Measurements from ENCODE around the gene KIAA1217. TPM values are rescaled to one million over a fixed set of nuclear protein-coding genes. Genes with fewer than 3 reads are reported as not detected.

The KIAA1217 gene
- total and polyA plus RNA-seq, 2 donors from 2014 or later: 10.4 to 63.8 TPM

- Histone ChIP-seq H3K27me3 (ENCODE audit: control insufficient read depth, insufficient read depth, low read length) (no peaks in the 10 kb centered on the region), H3K4me1 (ENCODE audit: control insufficient read depth in 2 of 3, insufficient read depth in 2 of 3, low read depth in 1 of 3, low read length in 3 of 3) (peaks cover 0 to 2% (median 0%) of the 10 kb centered on the region in 3 donors), H3K9me3 (ENCODE audit: control insufficient read depth in 2 of 3, insufficient read depth in 1 of 3, low read length in 3 of 3) (no peaks in the 10 kb centered on the region), H3K36me3 (ENCODE audit: control insufficient read depth in 2 of 3, insufficient read depth in 3 of 3, low read length in 3 of 3) (peaks cover 0 to 2% (median 0%) of the 10 kb centered on the region in 3 donors), H3K9ac (ENCODE audit: low read length in 3 of 3) (no peak overlapping the region), H3K4me3 (ENCODE audit: low read length in 3 of 3) (no peak overlapping the region), H3K27ac (ENCODE audit: low read depth in 2 of 2, low read length in 2 of 2) (no peak overlapping the region)
- DNase-seq: no peak
- intact Hi-C loops (cut with DNase I): no loop called here
- TF ChIP-seq CTCF (IDR thresholded peaks at IDR 0.05; ENCODE audit: borderline replicate concordance, extremely low read depth, insufficient read depth): no peak
- no peak for FAIRE-seq
These were observed 109.6 kb downstream of the KIAA1217 start for GRCh38 chr10:24318517-24318916.

GRCh38 chr10:24320373-24320772 lies 111.4 kb downstream of the KIAA1217 start:
- no peak for TF ChIP-seq CTCF (IDR thresholded peaks at IDR 0.05; ENCODE audit: borderline replicate concordance, extremely low read depth, insufficient read depth)
- Histone ChIP-seq H3K4me1 (ENCODE audit: control insufficient read depth in 2 of 3, insufficient read depth in 2 of 3, low read depth in 1 of 3, low read length in 3 of 3) (peaks cover 0 to 2% (median 0%) of the 10 kb centered on the region in 3 donors), H3K4me3 (ENCODE audit: low read length in 3 of 3) (no peak overlapping the region), H3K27ac (ENCODE audit: low read depth in 2 of 2, low read length in 2 of 2) (no peak overlapping the region), H3K9ac (ENCODE audit: low read length in 3 of 3) (no peak overlapping the region), H3K27me3 (ENCODE audit: control insufficient read depth, insufficient read depth, low read length) (no peaks in the 10 kb centered on the region), H3K36me3 (ENCODE audit: control insufficient read depth in 2 of 3, insufficient read depth in 3 of 3, low read length in 3 of 3) (peaks cover 0 to 2% (median 0%) of the 10 kb centered on the region in 3 donors), H3K9me3 (ENCODE audit: control insufficient read depth in 2 of 3, insufficient read depth in 1 of 3, low read length in 3 of 3) (no peaks in the 10 kb centered on the region)
- intact Hi-C loops (cut with DNase I): no loop called here
- FAIRE-seq (no peak), DNase-seq (no peak)

- no peaks in the 10 kb centered on the region for H3K4me1 ChIP-seq (ENCODE audit: control insufficient read depth in 2 of 3, insufficient read depth in 2 of 3, low read depth in 1 of 3, low read length in 3 of 3)
- no peaks in the 10 kb centered on the region for H3K36me3 ChIP-seq (ENCODE audit: control insufficient read depth in 2 of 3, insufficient read depth in 3 of 3, low read length in 3 of 3)
- no peak overlapping the region for H3K27ac ChIP-seq (ENCODE audit: low read depth in 2 of 2, low read length in 2 of 2)
- intact Hi-C loops (cut with DNase I): no loop called here
- FAIRE-seq (no peak), DNase-seq (no peak)
- no peaks in the 10 kb centered on the region for H3K9me3 ChIP-seq (ENCODE audit: control insufficient read depth in 2 of 3, insufficient read depth in 1 of 3, low read length in 3 of 3)
- H3K27me3 ChIP-seq (ENCODE audit: control insufficient read depth, insufficient read depth, low read length): no peaks in the 10 kb centered on the region
- H3K4me3 ChIP-seq (ENCODE audit: low read length in 3 of 3): no peak overlapping the region
- no peak for TF ChIP-seq CTCF (IDR thresholded peaks at IDR 0.05; ENCODE audit: borderline replicate concordance, extremely low read depth, insufficient read depth)
- H3K9ac ChIP-seq (ENCODE audit: low read length in 3 of 3): no peak overlapping the region
These were observed 115.7 kb downstream of the KIAA1217 start for GRCh38 chr10:24324651-24325050.

- no peaks in the 10 kb centered on the region for H3K9me3 ChIP-seq (ENCODE audit: control insufficient read depth in 2 of 3, insufficient read depth in 1 of 3, low read length in 3 of 3)
- H3K9ac ChIP-seq (ENCODE audit: low read length in 3 of 3): no peak overlapping the region
- peaks cover 0 to 10% (median 0%) of the 10 kb centered on the region in 3 donors for H3K4me1 ChIP-seq (ENCODE audit: control insufficient read depth in 2 of 3, insufficient read depth in 2 of 3, low read depth in 1 of 3, low read length in 3 of 3)
- peak overlapping the region in 1 of 2 donors; percentile 5 for H3K27ac ChIP-seq (ENCODE audit: low read depth in 2 of 2, low read length in 2 of 2)
- H3K27me3 ChIP-seq (ENCODE audit: control insufficient read depth, insufficient read depth, low read length): no peaks in the 10 kb centered on the region
- intact Hi-C loops (cut with DNase I): no loop called here
- H3K36me3 ChIP-seq (ENCODE audit: control insufficient read depth in 2 of 3, insufficient read depth in 3 of 3, low read length in 3 of 3): no peaks in the 10 kb centered on the region
- FAIRE-seq (peak; percentile 61), DNase-seq (peak in 2 of 5 donors; percentile 28 to 72)
- no peak overlapping the region for H3K4me3 ChIP-seq (ENCODE audit: low read length in 3 of 3)
- no peak for TF ChIP-seq CTCF (IDR thresholded peaks at IDR 0.05; ENCODE audit: borderline replicate concordance, extremely low read depth, insufficient read depth)
These were observed 122.5 kb downstream of the KIAA1217 start for GRCh38 chr10:24331457-24331856.

All from kidney (tissue), 14 donors.